Gastroesophageal sphincter (tissue), 4 donors: Measurements from ENCODE around the gene ROR2. TPM values are rescaled to one million over a fixed set of nuclear protein-coding genes. Genes with fewer than 3 reads are reported as not detected.

ENCODE experiments used
- ATAC-seq: fragments of 150-250 bp; one replicate; pipeline ENCODE4 v1.9.1; 2016; ENCODE audit warnings: mild to moderate bottlenecking, moderate library complexity
- H3K27ac ChIP-seq, 4 donors: fragments of 200-600 bp; sonication (generic) in 3 of 4; 1 replicate in 3 of 4; 2 replicates in 1 of 4; pipeline ENCODE4 v1.5.1; 2016 to 2019
- H3K27me3 ChIP-seq: fragments of 200-600 bp; sonication (generic); one replicate; pipeline ENCODE4 v1.5.1; 2019
- H3K36me3 ChIP-seq, 2 donors: fragments of 200-600 bp; sonication (generic); one replicate each; pipeline ENCODE4 v1.5.1; 2019; ENCODE audit warnings: control low read depth in 1 of 2
- H3K4me1 ChIP-seq, 3 donors: fragments of 200-600 bp; sonication (generic); 1 replicate in 2 of 3; 2 replicates in 1 of 3; pipeline ENCODE4 v1.5.1; 2016 to 2019; ENCODE audit warnings: control low read depth in 2 of 3
- H3K4me3 ChIP-seq, 2 donors: fragments of 200-600 bp; sonication (generic); one replicate each; pipeline ENCODE4 v1.5.1; 2019; ENCODE audit warnings: mild to moderate bottlenecking in 1 of 2, moderate library complexity in 1 of 2
- H3K9me3 ChIP-seq, 3 donors: fragments of 200-600 bp; sonication (generic); one replicate each; pipeline ENCODE4 v1.5.1; 2017 to 2019; ENCODE audit warnings: control low read depth in 2 of 3
- CTCF ChIP-seq, 4 experiments: fragments of 200-600 bp in 2 of 4; fragments of 450-650 bp in 2 of 4; sonication (generic) in 1 of 4; IDR thresholded peaks; one replicate each; pipeline ENCODE4 v1.5.1; 2017 to 2019; ENCODE audit warnings: antibody characterized with exemption in 4 of 4, mild to moderate bottlenecking in 2 of 4, moderate library complexity in 2 of 4
- EP300 ChIP-seq: sonication (generic); formaldehyde crosslinking; IDR thresholded peaks from one replicate; pipeline ENCODE4 v1.6.1; 2017; ENCODE audit warnings: antibody characterized with exemption, mild to moderate bottlenecking
- POLR2A ChIP-seq, 2 donors: fragments of 450-650 bp; IDR thresholded peaks; one replicate each; pipeline ENCODE4 v1.6.1; 2017; ENCODE audit warnings: antibody characterized with exemption in 2 of 2, mild to moderate bottlenecking in 2 of 2, moderate library complexity in 1 of 2
- POLR2AphosphoS5 ChIP-seq: sonication (generic); formaldehyde crosslinking; IDR thresholded peaks from one replicate; pipeline ENCODE4 v1.6.1; 2017; ENCODE audit warnings: antibody characterized with exemption
- WGBS, 2 donors: methylation state at CpG; one replicate each; pipeline ENCODE4 v1.1.5; 2018; ENCODE audit warnings: low coverage in 1 of 2; 5-methylcytosine and 5-hydroxymethylcytosine counted together
- total RNA-seq, 4 donors: library from RNA; depleted of rRNA; stranded (reverse); fragments of >200 nt; gene quantifications; one replicate each; pipeline ENCODE4 v1.1.0, GENCODE V29; 2016

Gene ROR2
- total RNA-seq, 4 donors from 2014 or later: 40.8 to 69.1 (median 63.2) TPM

GRCh38 chr9:91781906-91782305 lies 168.1 kb downstream of the ROR2 start:
- WGBS, 2 donors: 46% methylated on average over 3 of the region's 3 CpGs; no CpG with 5 or more reads in 1 of the 2 donors
- no peak overlapping the region for H3K4me3 ChIP-seq
- peaks cover 5 to 91% (median 16%) of the 10 kb centered on the region in 3 donors for H3K4me1 ChIP-seq
- TF ChIP-seq CTCF (IDR thresholded peaks at IDR 0.05) (no peak), POLR2AphosphoS5 (no peak), POLR2A (IDR thresholded peaks at IDR 0.05) (no peak), EP300 (no peak)
- no peaks in the 10 kb centered on the region for H3K27me3 ChIP-seq
- no peak for ATAC-seq
- peak overlapping the region; percentile 59 to 83 (median 70) for H3K27ac ChIP-seq
- no peaks in the 10 kb centered on the region for H3K9me3 ChIP-seq
- no peaks in the 10 kb centered on the region for H3K36me3 ChIP-seq

GRCh38 chr9:91781116-91781515 lies 168.9 kb downstream of the ROR2 start:
- no peaks in the 10 kb centered on the region for H3K9me3 ChIP-seq
- TF ChIP-seq POLR2A (IDR thresholded peaks at IDR 0.05): no peak
- peak; percentile 42 for TF ChIP-seq POLR2AphosphoS5
- no peak for TF ChIP-seq CTCF (IDR thresholded peaks at IDR 0.05)
- TF ChIP-seq EP300: no peak
- no peaks in the 10 kb centered on the region for H3K36me3 ChIP-seq
- H3K4me3 ChIP-seq: no peak overlapping the region
- WGBS, 2 donors: 33 to 61% methylated on average over 8 to 10 of the region's 10 CpGs
- peaks cover 5 to 91% (median 16%) of the 10 kb centered on the region in 3 donors for H3K4me1 ChIP-seq
- ATAC-seq: no peak
- peak overlapping the region; percentile 59 to 83 (median 70) for H3K27ac ChIP-seq
- H3K27me3 ChIP-seq: no peaks in the 10 kb centered on the region

- Histone ChIP-seq H3K4me3 (no peak overlapping the region), H3K27ac (no peak overlapping the region), H3K4me1 (peaks cover 4 to 90% (median 5%) of the 10 kb centered on the region in 3 donors), H3K27me3 (no peaks in the 10 kb centered on the region), H3K9me3 (no peaks in the 10 kb centered on the region), H3K36me3 (no peaks in the 10 kb centered on the region)
- TF ChIP-seq POLR2A (IDR thresholded peaks at IDR 0.05) (no peak), EP300 (no peak), POLR2AphosphoS5 (no peak), CTCF (IDR thresholded peaks at IDR 0.05) (no peak)
- ATAC-seq: no peak
- WGBS, 2 donors: 95 to 100% methylated on average over 1 to 3 of the region's 10 CpGs
These were observed 172.0 kb downstream of the ROR2 start for GRCh38 chr9:91778031-91778430.

- H3K27ac ChIP-seq: no peak overlapping the region
- no peak overlapping the region for H3K4me3 ChIP-seq
- ATAC-seq: peak; percentile 59
- no peaks in the 10 kb centered on the region for H3K36me3 ChIP-seq
- H3K4me1 ChIP-seq: peaks cover 4 to 90% (median 5%) of the 10 kb centered on the region in 3 donors
- WGBS, 2 donors: 70 to 83% methylated on average over 2 to 4 of the region's 4 CpGs
- H3K27me3 ChIP-seq: no peaks in the 10 kb centered on the region
- H3K9me3 ChIP-seq: no peaks in the 10 kb centered on the region
- TF ChIP-seq POLR2AphosphoS5: peak; percentile 39
- no peak for TF ChIP-seq EP300
These were observed 172.7 kb downstream of the ROR2 start for GRCh38 chr9:91777292-91777830.

- H3K27ac ChIP-seq: no peak overlapping the region
- no peak for ATAC-seq
- H3K27me3 ChIP-seq: no peaks in the 10 kb centered on the region
- H3K4me1 ChIP-seq: peaks cover 5 to 90% (median 5%) of the 10 kb centered on the region in 3 donors
- no peak overlapping the region for H3K4me3 ChIP-seq
- TF ChIP-seq EP300: no peak
- TF ChIP-seq POLR2A (IDR thresholded peaks at IDR 0.05): no peak
- H3K36me3 ChIP-seq: no peaks in the 10 kb centered on the region
- WGBS, 2 donors: 34 to 45% methylated on average over 5 of the region's 6 CpGs
- no peaks in the 10 kb centered on the region for H3K9me3 ChIP-seq
These were observed 173.4 kb downstream of the ROR2 start for GRCh38 chr9:91776409-91777291.

- Histone ChIP-seq H3K36me3 (no peaks in the 10 kb centered on the region), H3K9me3 (no peaks in the 10 kb centered on the region), H3K27me3 (no peaks in the 10 kb centered on the region), H3K27ac (peak overlapping the region in 1 of 4 donors; percentile 12), H3K4me3 (no peak overlapping the region), H3K4me1 (peaks cover 0 to 90% (median 15%) of the 10 kb centered on the region in 3 donors)
- TF ChIP-seq EP300 (no peak), CTCF (IDR thresholded peaks at IDR 0.05) (peak in 1 of 4 experiments; percentile 0)
- 36% methylated on average over 4 of the region's 4 CpGs; no CpG with 5 or more reads in 1 of the 2 donors for WGBS, 2 donors
- no peak for ATAC-seq
These were observed 174.4 kb downstream of the ROR2 start for GRCh38 chr9:91775708-91776028.
